Retina (tissue), 1 donor: ENCODE measurements around the gene ALPP.
"Not testable (repeated sequence)": the region's sequence is repeated elsewhere in the genome, so short reads cannot be mapped to it uniquely, and the experiment has no call there.

Source experiments
- DNase-seq: peaks from one replicate; pipeline ENCODE4 v3.0.0-alpha.2; 2016

Gene ALPP

DNA sequence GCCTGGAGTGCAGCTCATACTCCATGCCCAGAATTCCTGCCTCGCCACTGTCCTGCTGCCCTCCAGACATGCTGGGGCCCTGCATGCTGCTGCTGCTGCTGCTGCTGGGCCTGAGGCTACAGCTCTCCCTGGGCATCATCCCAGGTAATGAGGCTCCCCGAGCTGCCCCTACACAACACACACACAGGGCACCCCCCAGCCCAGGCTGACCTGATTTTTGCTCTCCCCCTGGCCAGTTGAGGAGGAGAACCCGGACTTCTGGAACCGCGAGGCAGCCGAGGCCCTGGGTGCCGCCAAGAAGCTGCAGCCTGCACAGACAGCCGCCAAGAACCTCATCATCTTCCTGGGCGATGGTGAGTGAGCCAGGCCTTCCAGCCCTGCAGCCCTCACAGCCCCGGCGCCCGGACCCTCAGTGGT lies at the start of gene ALPP:
ALPP (plus strand) TSS at position 17 of the 417 bp plus-strand sequence; CDS start at position 69, 52 bp downstream.
- not testable (repeated sequence) for DNase-seq

GRCh38 chr2:232329716-232330067 lies 48.9 kb upstream of the ALPP start:
- DNase-seq, result no peak

DNA sequence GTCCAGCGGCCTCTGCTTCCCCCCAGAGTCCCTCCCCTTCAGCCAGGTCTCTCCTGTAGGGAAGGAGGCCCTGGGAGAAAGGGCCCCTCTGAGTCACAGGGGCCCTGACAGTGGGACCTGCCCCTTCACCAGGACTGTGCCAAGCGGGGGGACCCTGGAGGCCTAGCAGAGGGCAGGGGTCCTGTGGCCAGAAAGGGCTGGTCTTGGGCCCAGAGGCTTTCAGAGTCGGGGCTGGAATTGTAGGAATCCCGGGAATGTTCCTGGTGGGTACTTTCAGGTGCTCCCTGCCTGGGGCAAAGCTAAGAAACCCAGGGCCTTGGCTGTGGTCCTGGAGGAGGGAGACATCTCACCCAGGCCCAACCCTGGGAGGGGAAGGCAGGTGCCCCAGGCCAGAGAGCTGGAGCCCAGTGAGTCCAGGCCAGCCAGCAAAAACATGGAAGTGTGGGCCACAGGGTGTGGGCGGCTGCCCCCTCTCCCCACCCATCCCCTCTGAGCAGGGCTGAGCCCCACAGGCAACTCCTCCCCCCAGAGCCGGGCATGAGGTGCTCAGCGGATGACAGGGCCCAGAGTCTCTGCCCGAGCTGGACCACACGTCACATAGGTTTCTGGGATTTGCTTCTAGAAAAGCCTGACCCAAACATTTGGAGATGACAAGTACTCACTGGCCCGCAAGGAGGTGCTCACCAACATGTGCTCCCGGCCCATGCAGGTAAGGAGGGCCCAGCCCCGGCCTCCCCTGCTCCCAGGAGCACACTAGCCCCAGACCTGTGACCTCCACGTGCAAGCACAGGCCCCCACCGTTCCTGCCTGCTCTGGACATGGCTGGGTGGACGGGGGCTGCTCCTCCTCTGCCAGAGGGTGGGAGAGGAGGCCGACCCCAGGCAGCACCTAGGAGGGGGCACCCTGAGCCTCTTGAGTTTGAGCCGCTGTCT lies 48.2 kb upstream of the ALPP start:
- no peak for DNase-seq

- DNase-seq, result not testable (repeated sequence)
Observed at GRCh38 chr2:232331061-232331460, 47.5 kb upstream of the ALPP start.

- DNase-seq, result not testable (repeated sequence)
Observed at GRCh38 chr2:232331641-232332040, 46.9 kb upstream of the ALPP start.

- not testable (repeated sequence) for DNase-seq
Observed at GRCh38 chr2:232332244-232332939, 46.2 kb upstream of the ALPP start.

DNA sequence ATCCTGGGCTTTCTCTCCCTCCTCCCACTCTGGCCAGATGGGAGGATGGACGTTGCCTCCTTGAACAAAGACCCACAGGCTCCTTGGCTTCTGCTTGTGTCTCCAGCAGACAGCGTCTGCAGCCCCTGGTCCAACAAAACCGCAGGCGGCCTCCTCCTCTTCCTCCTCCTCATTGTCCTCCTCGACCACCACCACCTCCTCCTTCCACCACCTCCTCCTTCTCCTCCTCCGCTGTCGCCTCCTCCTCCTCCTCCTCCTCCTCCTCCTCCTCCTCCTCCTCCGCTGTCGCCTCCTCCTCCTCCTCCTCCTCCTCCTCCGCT lies 45.7 kb upstream of the ALPP start:
- no peak for DNase-seq

- no peak for DNase-seq
Observed at GRCh38 chr2:232333361-232334135, 45.0 kb upstream of the ALPP start.

DNA sequence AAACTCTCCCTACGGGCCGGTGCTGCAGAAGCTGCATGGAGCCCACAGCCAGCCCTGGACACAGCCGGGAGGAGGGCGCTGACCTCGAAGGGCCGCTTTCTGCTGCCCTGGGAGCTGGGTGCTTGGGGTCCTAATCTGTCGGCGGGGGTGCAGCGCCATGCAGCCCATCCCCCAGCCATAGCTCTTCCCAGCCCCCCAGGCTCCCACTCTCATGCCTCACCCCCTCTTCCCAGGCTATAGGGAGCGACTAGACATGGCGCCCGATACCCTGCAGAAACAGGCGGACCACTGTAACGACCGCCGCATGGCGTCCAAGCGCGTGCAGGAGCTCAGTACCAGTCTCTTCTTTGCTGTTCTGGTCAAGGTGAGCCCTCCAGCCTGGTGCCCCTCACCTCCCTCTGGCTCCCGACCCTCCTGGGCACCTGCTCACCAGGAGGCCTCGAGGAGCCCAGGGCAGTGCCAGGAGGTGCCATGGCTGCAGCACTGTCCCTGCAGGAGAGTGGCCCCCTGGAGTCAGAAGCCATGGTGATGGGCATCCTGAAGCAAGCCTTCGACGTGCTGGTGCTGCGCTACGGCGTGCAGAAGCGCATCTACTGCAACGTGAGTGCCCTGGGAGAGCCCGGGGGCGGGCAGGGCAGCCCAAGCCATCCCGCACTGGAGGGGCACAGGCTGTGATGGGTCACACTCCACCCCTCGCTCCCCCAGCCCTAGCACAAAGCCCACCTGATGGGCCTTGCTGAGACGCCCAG lies 44.2 kb upstream of the ALPP start:
- DNase-seq, result not testable (repeated sequence)

GRCh38 chr2:232334885-232335205 lies 43.7 kb upstream of the ALPP start:
- not testable (repeated sequence) for DNase-seq

DNA sequence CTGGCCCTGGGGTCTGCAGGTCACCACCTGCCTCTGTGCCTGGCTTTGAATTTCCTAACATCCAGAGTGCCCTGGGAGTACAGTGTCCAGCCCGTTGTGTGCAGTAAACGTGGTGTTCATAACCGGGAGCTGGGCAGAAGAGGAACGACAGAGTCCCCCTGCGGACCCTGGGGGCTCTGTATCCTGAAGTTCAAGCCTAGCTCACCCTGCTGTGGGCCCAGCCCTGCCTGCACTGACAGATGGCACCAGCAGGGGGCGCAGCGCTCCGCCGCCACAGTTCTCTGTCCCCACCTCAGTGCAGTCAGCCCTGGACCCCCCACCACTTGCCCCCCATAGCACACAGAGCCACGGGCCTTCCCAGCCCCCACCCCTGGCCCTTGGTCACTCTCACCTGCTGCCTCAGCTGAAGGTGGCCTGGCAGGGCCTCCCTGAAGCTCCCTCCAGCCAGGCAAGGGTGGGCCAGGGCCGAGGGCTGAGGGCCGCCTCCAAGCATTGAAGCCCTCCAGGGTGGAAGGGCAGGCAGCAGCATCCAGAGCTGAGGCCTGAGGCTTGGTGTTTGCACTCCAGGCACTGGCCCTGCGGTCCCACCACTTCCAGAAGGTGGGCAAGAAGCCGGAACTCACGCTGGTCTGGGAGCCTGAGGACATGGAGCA lies 43.2 kb upstream of the ALPP start:
- not testable (repeated sequence) for DNase-seq

DNA sequence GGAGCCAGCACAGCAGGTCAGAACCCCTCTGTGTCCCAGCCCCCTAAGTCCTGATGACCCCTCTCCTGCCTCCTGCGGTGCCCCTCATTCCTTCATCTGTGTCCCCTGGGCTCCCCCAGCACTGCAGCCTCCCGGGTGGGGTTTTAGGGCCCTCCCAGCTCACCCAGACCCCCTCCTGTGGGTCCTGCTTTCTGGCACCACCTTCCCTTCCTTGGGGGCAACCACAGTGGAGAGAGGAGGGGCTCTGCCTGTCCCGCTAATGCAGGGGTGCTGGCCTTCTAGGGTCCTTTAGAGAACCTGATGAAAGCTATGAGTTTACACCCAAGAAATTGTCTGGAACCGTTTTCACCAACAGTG lies 42.7 kb upstream of the ALPP start:
- DNase-seq, result no peak

DNA sequence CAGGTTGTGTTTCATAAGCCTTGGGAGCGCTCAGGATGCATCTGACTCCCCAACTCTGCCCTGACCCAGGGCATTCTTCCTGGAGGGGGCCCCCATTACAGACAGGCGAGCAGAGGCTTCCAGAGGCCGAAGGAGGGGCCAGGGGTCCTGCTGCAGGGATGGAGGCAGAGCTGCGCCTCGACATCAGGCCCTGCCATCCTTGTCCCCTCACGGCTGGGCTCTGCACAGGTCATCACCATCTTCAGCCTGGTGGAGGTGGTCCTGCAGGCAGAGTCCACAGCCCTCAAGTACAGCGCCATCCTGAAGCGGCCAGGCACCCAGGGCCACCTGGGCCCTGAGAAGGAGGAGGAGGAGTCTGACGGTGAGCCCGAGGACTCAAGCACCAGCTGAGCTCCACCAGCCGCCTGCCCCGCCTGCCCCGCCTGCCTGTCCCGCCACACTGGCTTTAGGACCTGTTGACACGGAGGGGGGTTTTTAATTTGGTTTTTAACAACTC lies 42.3 kb upstream of the ALPP start:
- no peak for DNase-seq

DNA sequence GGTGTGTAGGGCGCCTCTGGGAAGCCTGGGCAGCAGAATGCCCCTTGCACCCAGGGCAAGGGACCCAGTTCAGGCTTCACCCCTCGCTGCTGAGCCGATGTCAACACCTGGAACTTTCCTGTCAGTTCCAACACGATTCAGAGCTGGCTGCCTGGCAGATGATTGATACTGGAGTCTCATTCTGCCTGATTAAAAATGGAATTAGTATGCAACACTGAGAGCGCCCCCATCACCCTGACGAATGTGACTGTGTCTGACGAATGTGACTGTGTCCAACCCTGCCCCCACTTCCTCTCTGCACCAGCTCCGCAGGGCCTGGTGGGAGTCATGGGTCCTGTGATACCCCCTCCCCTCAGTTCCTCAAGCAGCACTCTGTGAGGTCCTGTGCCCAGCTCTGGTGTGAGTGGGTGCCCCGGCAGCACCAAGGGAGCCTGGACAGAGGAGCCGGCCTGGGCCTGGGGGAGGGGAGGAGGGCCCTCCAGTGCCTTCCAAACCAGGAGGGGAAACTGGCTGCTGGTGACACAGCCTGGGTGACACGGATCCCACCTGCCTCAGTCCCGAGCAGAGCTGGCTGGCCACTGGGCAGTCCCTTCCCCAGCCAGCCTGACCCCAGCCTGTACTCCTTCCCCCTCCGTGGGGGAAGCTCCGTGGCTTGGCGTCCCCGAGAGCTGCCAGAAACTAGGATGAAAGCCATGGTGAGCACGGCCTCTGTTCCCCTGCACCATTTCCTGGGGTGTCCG lies 41.4 kb upstream of the ALPP start:
- no peak for DNase-seq

DNA sequence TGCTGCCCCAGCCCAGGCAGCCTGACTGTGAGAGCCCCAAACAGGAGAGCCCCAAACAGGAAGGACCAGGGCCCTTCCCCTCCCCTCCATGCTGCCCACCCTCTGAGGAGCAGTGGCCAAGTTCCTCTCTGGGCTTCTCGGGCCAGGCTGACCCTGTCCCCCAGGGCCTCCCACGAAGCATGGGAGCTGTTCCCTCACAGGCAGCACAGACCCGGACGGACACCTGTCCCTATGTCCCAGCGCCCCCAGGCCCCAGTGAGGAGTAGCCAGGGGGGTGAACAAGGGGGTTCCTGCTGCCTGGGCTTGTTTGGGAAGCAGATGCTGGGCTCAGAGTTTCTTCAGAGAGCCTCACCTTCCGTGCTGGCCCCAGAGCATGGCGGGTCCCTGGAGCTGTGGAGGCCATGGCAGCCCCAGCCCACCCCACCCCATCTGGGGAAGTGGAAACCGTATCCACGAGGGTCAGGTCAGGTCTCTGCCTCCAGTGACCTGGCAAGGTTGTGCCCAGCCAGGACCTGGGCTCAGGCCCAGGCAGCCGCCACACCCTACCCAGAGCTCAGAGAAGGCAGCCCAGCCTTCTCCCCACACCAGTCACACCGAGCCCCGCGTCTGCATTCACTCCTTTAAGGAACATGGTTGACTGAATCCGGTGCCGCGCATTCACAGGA lies 40.3 kb upstream of the ALPP start:
- not testable (repeated sequence) for DNase-seq

DNA sequence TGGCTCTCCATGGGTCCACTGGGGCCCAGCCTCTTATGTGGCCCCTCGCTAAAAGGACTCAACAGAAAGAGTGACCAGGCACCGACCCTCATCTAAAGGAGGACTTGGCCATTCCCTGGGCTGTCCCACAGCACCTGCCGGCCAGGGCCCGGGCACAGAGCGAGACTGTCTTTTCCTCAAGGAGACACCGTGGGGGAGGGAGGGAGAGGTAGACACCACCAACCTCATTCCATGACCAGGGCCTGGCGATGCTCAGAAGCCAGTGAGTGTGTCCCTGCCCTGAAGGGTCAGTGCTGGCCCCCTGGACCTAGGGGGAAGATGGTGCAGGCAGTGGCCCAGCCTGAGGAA lies 39.8 kb upstream of the ALPP start:
- no peak for DNase-seq

- no peak for DNase-seq
Observed at GRCh38 chr2:232339121-232340081, 39.1 kb upstream of the ALPP start.

DNA sequence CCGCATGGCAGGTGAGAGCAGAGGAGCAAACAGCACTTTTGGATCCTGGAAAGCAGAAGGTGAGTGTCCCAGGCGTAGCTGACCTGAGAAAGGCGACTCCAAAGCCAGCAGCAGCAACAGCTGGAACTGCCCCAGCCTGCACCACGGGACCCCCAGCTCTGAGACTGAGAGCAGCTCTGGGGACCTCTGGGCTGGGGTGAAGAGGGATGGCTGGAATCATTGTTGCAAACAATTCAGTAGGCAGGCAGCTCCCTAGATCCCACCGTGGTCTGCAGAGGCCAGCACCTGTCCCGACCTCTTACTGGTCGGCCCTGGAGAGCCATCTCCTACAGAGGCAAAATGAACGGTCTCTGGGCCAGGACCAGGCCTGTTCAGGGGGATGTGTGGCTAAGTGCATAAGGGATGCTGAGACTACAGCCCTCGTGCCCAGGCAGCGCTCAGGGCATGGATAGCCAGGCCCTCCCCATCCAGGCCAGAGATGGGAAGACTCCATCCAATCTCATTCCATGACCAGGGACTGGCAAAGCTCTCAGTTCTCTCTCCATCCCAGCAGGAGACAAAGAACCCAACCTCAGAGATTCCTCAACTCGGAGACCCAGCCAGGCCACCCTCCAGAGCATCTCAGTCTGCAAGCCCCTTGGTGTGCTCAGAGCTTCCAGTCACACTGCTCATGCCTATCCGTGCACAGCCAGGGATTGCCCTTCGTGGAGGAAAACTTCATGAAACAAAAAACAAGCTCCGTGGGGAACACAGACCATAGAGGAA lies 38.2 kb upstream of the ALPP start:
- DNase-seq, result no peak
